ENCODE results near the gene CTNNA1.
"Not testable (repeated sequence)": the region's sequence is repeated elsewhere in the genome, so short reads cannot be mapped to it uniquely, and the experiment has no call there.

The CTNNA1 gene, protein sequence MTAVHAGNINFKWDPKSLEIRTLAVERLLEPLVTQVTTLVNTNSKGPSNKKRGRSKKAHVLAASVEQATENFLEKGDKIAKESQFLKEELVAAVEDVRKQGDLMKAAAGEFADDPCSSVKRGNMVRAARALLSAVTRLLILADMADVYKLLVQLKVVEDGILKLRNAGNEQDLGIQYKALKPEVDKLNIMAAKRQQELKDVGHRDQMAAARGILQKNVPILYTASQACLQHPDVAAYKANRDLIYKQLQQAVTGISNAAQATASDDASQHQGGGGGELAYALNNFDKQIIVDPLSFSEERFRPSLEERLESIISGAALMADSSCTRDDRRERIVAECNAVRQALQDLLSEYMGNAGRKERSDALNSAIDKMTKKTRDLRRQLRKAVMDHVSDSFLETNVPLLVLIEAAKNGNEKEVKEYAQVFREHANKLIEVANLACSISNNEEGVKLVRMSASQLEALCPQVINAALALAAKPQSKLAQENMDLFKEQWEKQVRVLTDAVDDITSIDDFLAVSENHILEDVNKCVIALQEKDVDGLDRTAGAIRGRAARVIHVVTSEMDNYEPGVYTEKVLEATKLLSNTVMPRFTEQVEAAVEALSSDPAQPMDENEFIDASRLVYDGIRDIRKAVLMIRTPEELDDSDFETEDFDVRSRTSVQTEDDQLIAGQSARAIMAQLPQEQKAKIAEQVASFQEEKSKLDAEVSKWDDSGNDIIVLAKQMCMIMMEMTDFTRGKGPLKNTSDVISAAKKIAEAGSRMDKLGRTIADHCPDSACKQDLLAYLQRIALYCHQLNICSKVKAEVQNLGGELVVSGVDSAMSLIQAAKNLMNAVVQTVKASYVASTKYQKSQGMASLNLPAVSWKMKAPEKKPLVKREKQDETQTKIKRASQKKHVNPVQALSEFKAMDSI

DNA sequence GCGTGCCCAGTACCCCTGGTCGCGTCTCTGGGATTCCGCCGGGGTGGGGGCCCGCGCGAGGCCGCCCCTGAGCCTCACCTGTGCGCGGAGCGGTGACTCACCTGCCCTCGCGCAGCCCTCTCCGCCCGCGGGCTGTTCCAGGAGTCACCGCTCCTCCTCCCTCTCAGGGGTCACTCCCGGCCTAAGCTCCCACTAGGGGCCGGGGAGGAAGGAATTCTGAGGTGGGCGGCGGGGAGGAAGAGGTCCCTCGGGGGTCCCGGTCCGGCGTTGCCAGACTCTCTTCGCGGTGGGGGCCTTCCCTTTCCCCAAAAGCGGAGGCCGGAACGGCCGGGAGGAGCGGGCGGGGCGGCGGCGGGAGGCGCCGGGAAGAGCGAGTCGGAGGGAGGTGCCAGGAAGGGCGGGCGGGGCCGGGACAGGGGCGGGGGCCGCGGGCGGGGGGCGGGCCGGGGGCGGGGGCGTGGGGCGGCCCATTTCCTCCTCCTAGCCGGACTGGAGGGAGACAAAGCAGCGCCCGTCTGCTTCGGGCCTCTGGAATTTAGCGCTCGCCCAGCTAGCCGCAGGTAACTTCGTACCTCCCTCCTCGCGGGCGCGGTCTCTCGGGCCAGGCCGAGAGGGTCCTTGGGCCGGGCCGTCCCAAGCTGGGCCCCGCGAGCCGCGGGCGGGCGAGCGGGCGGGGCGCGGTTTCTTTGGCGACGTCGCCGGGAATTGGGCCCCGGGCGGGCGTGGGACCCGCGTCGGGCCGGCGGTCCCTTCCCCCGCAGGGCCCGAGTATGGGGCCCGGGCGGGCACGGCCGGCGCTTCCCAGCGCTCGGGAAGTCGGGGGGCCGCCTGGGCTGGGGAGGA is at the start of gene CTNNA1:
Gene CTNNA1, plus strand, starts transcription at position 475 of the 843 bp plus-strand sequence. CDS start 28,500 bp downstream, outside the sequence.
- H3K36me3 ChIP-seq (ENCODE audit: insufficient read depth, low read length): no peaks in the 10 kb centered on the region; the same call in 1 of the 2 replicates
- peak within 1 kb of the TSS; percentile 94 for H3K4me3 ChIP-seq (ENCODE audit: low read depth, low read length)
- H2AFZ ChIP-seq (ENCODE audit: low read length, unreplicated experiment): peak within 1 kb of the TSS; percentile 84
- peak within 1 kb of the TSS; percentile 90 for H3K27ac ChIP-seq (ENCODE audit: low read depth, low read length)
- no peaks in the 10 kb centered on the region for H3K27me3 ChIP-seq (ENCODE audit: insufficient read depth, low read length)
- H3K4me1 ChIP-seq (ENCODE audit: control insufficient read depth, insufficient read depth, low read length, unreplicated experiment): peaks cover 18% of the 10 kb centered on the region
- H3K79me2 ChIP-seq (ENCODE audit: control insufficient read depth, insufficient read depth, low read length, unreplicated experiment): peaks cover 45% of the 10 kb centered on the region

DNA sequence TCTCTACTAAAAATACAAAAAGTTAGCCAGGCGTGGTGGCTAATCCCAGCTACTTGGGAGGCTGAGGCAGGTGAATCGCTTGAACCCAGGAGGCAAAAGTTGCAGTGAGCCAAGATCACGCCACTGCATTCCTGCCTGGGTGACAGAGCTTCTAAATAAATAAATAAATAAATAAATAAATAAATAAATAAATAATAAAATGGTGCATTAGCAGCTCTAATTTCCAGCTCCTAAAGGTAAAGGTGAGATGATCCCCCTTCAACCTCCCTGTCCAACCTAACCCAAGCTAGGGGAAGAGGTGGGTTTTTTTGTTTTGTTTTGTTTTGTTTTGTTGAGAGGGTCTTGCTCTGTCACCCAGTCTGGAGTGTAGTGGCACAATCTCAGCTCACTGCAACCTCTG is 49.4 kb upstream of the CTNNA1 start:
- H3K4me3 ChIP-seq (ENCODE audit: low read depth, low read length); H3K27ac ChIP-seq (ENCODE audit: low read depth, low read length); H2AFZ ChIP-seq (ENCODE audit: low read length, unreplicated experiment); H3K27me3 ChIP-seq (ENCODE audit: insufficient read depth, low read length); H3K36me3 ChIP-seq (ENCODE audit: insufficient read depth, low read length); H3K79me2 ChIP-seq (ENCODE audit: control insufficient read depth, insufficient read depth, low read length, unreplicated experiment): not testable (repeated sequence)
- H3K4me1 ChIP-seq (ENCODE audit: control insufficient read depth, insufficient read depth, low read length, unreplicated experiment): peaks cover 14% of the 10 kb centered on the region

DNA sequence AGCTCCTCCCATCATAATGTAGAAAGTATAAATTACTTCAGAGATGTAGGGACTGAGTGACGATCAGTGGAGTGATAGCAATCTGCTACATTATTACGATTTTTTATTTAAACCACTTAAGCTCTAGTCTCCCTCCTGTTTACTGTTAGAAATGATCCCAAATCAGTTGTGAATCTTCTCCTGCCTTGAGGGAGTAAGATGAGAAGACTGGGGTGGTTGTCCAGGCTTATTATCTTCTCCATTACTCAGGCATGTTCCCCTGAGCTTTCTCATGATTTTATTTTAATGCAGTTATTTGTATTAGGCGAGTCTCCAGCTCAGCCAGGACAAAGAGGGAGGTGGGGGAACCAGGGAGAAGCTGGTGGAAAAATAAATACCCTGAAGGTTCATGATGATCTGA is 48.2 kb upstream of the CTNNA1 start:
- Histone ChIP-seq H3K36me3 (ENCODE audit: insufficient read depth, low read length) (no peaks in the 10 kb centered on the region), H3K4me3 (ENCODE audit: low read depth, low read length) (no peak overlapping the region), H3K27ac (ENCODE audit: low read depth, low read length) (no peak overlapping the region), H3K79me2 (ENCODE audit: control insufficient read depth, insufficient read depth, low read length, unreplicated experiment) (no peaks in the 10 kb centered on the region), H3K4me1 (ENCODE audit: control insufficient read depth, insufficient read depth, low read length, unreplicated experiment) (peaks cover 14% of the 10 kb centered on the region), H2AFZ (ENCODE audit: low read length, unreplicated experiment) (no peak overlapping the region), H3K27me3 (ENCODE audit: insufficient read depth, low read length) (no peaks in the 10 kb centered on the region)

DNA sequence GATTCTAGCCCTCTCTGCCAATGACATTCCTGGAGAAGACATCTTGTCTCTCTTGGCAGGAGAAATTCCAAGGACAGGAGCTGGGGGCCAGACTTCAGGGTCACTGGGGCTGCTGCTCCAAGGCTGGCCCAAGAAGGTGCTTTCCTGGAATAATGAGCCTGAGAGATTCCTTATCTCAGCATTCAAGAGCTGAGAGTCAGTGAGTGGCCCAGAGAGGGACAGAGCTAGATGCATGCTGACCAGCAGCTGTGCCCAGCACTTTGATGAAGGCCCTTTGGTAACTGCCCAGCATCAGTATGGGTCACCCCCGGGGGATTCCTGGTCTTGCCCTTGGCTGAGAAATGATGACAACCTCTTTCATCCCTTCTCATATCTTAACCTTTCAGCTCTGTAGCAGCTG is 47.7 kb upstream of the CTNNA1 start:
- Histone ChIP-seq H3K79me2 (ENCODE audit: control insufficient read depth, insufficient read depth, low read length, unreplicated experiment) (no peaks in the 10 kb centered on the region), H3K27me3 (ENCODE audit: insufficient read depth, low read length) (no peaks in the 10 kb centered on the region), H3K4me3 (ENCODE audit: low read depth, low read length) (no peak overlapping the region), H3K4me1 (ENCODE audit: control insufficient read depth, insufficient read depth, low read length, unreplicated experiment) (peaks cover 14% of the 10 kb centered on the region), H3K27ac (ENCODE audit: low read depth, low read length) (no peak overlapping the region), H3K36me3 (ENCODE audit: insufficient read depth, low read length) (no peaks in the 10 kb centered on the region), H2AFZ (ENCODE audit: low read length, unreplicated experiment) (no peak overlapping the region)

DNA sequence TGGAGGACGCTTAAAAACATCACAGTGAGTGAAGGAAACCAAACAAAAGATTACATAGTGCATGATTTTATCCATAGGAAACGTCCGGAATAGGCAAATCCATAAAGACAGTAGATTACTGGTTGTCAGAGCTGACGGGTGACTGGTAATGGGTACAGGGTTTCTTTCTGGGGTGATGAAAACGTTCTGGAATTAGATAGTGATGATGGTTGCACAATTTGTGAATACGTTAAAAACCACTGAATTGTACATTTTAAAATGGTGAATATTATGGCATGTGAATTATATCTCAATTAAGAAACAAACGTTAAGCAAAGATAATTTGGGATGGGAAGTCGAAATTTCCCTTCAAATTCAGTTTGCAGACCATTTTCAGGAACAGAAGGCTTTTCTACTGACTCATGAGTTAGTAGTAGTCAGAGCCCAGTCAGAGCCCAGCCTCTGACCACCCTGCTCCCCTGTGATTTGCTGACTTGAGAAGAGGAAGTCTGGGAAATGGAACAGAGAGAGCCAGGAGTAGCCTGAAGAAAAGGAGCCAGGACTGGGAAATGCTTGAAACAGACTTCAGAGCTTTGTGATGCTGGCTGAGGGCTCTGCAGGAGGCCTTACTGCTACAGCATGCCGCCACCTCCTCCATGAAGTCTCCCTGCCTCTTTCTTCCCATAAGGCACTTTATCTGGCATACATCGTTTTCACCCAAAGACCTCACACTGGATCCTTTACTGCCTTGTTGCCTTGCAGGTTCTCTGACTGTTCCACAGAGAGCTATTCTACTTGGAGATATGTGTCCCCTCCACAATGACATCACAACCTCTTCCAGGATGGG is 46.4 kb upstream of the CTNNA1 start:
- Histone ChIP-seq H2AFZ (ENCODE audit: low read length, unreplicated experiment) (peak overlapping the region; percentile 98), H3K79me2 (ENCODE audit: control insufficient read depth, insufficient read depth, low read length, unreplicated experiment) (no peaks in the 10 kb centered on the region), H3K27ac (ENCODE audit: low read depth, low read length) (peak overlapping the region; percentile 42), H3K4me3 (ENCODE audit: low read depth, low read length) (peak overlapping the region; percentile 65), H3K36me3 (ENCODE audit: insufficient read depth, low read length) (no peaks in the 10 kb centered on the region), H3K4me1 (ENCODE audit: control insufficient read depth, insufficient read depth, low read length, unreplicated experiment) (peaks cover 14% of the 10 kb centered on the region), H3K27me3 (ENCODE audit: insufficient read depth, low read length) (no peaks in the 10 kb centered on the region)

DNA sequence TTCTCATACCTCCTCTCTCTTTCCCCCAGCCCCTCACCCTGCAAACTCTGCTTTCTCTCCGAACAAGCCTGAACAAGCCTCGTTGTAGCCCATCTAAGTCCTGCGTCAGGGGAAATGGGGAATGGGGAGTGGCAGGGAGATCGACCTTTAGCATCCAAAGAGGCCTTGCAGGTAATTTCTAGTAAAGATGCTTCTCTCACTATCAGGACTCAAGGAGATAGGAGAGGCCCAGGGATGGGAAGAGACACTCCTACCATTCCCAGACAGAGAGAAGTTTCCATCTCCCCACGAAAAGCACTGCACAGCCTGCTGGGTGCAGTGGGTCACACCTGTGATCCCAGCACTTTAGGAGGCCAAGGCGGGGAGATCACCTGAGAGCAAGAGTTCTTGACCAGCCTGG is 44.4 kb upstream of the CTNNA1 start:
- Histone ChIP-seq H3K4me1 (ENCODE audit: control insufficient read depth, insufficient read depth, low read length, unreplicated experiment) (peaks cover 11% of the 10 kb centered on the region), H3K4me3 (ENCODE audit: low read depth, low read length) (no peak overlapping the region), H3K36me3 (ENCODE audit: insufficient read depth, low read length) (no peaks in the 10 kb centered on the region), H2AFZ (ENCODE audit: low read length, unreplicated experiment) (no peak overlapping the region), H3K79me2 (ENCODE audit: control insufficient read depth, insufficient read depth, low read length, unreplicated experiment) (no peaks in the 10 kb centered on the region), H3K27me3 (ENCODE audit: insufficient read depth, low read length) (no peaks in the 10 kb centered on the region), H3K27ac (ENCODE audit: low read depth, low read length) (no peak overlapping the region)

DNA sequence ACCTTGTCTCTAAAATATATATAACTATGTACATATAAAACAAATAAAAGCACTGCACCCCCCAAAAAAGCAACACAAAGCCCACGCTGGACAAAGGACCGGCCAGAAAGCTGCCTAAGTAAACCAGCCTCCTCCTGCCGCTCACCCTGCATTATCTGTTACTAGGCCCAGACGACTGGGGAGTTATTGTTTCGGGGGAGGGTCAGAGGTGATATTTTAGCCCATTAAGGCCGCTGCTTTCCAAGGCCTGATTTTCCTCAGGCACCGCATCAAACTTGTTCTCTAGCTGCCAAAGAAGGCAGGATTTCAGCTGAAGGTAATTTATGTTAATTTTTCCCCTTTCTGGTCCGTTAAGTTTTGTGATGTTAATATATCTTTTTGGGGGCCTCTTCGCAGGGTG is 44.0 kb upstream of the CTNNA1 start:
- H3K27ac ChIP-seq (ENCODE audit: low read depth, low read length): no peak overlapping the region
- no peak overlapping the region for H3K4me3 ChIP-seq (ENCODE audit: low read depth, low read length)
- H2AFZ ChIP-seq (ENCODE audit: low read length, unreplicated experiment): no peak overlapping the region
- no peaks in the 10 kb centered on the region for H3K79me2 ChIP-seq (ENCODE audit: control insufficient read depth, insufficient read depth, low read length, unreplicated experiment)
- no peaks in the 10 kb centered on the region for H3K27me3 ChIP-seq (ENCODE audit: insufficient read depth, low read length)
- H3K36me3 ChIP-seq (ENCODE audit: insufficient read depth, low read length): no peaks in the 10 kb centered on the region
- H3K4me1 ChIP-seq (ENCODE audit: control insufficient read depth, insufficient read depth, low read length, unreplicated experiment): peaks cover 11% of the 10 kb centered on the region

DNA sequence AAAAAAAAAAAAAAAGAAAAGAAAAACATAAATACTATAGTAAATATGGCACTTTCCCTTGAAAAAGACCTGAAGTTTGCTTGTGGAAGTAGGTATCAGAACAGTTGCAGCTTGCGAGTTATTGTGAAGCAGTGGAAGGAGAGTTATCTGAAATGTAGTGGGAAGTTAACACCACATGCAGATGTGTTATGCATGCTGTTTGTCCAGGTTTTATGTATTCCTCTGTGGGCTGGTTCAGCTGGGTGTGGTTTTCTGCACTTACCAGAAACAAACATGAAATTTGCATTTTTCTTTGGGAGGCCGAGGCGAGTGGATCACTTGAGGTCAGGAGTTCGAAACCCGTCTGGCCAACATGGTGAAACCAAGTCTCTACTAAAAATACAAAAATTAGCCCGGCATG is 42.1 kb upstream of the CTNNA1 start:
- Histone ChIP-seq H3K36me3 (ENCODE audit: insufficient read depth, low read length) (no peaks in the 10 kb centered on the region), H2AFZ (ENCODE audit: low read length, unreplicated experiment) (no peak overlapping the region), H3K27me3 (ENCODE audit: insufficient read depth, low read length) (no peaks in the 10 kb centered on the region), H3K4me3 (ENCODE audit: low read depth, low read length) (no peak overlapping the region), H3K79me2 (ENCODE audit: control insufficient read depth, insufficient read depth, low read length, unreplicated experiment) (no peaks in the 10 kb centered on the region), H3K27ac (ENCODE audit: low read depth, low read length) (no peak overlapping the region), H3K4me1 (ENCODE audit: control insufficient read depth, insufficient read depth, low read length, unreplicated experiment) (peaks cover 11% of the 10 kb centered on the region)

DNA sequence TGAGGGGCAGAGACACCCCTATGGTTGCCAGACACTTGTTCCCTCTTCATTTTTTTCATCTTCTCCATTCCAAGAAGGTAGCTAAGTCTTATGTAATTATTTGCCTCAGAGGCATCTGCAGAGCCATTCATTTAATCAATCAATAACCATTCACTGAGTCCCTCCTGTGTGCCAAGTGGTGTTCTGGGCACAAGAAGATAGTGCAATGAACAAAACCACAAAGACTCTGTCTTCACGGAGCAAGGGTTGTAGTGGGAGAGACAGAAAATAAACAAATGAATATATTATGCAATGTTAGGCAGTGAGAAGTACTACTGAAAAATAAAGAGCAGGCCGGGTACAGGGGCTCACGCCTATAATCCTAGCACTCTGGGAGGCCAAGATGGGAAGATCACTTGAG is 41.4 kb upstream of the CTNNA1 start:
- no peaks in the 10 kb centered on the region for H3K36me3 ChIP-seq (ENCODE audit: insufficient read depth, low read length)
- no peaks in the 10 kb centered on the region for H3K79me2 ChIP-seq (ENCODE audit: control insufficient read depth, insufficient read depth, low read length, unreplicated experiment)
- H3K27ac ChIP-seq (ENCODE audit: low read depth, low read length): no peak overlapping the region
- H3K4me1 ChIP-seq (ENCODE audit: control insufficient read depth, insufficient read depth, low read length, unreplicated experiment): peaks cover 9% of the 10 kb centered on the region
- H2AFZ ChIP-seq (ENCODE audit: low read length, unreplicated experiment): no peak overlapping the region
- H3K4me3 ChIP-seq (ENCODE audit: low read depth, low read length): no peak overlapping the region
- no peaks in the 10 kb centered on the region for H3K27me3 ChIP-seq (ENCODE audit: insufficient read depth, low read length)
